Motor neuron (in vitro differentiated cells): ENCODE results near the gene CLVS2. TPM values are rescaled to one million over a fixed set of nuclear protein-coding genes. Genes with fewer than 3 reads are reported as not detected.

ENCODE experiments used
- ATAC-seq, 8 experiments: fragments of 200-7000 bp; cut with Tn5 transposase; replicated peaks in 6 of 8; 2 replicates each; pipeline ENCODE4 v1.8.0; 2021; ENCODE audit warnings: mild to moderate bottlenecking in 8 of 8, moderate library complexity in 8 of 8
- H3K27ac ChIP-seq, 2 donors: fragments of 250-450 bp; sonication (Bioruptor Pico); 2 replicates each; pipeline ENCODE4 v1.9.0; 2021; ENCODE audit warnings: antibody characterized with exemption in 2 of 2, mild to moderate bottlenecking in 2 of 2, moderate library complexity in 1 of 2
- H3K4me1 ChIP-seq, 2 donors: fragments of 250-450 bp; sonication (Bioruptor Pico); replicated peaks in 1 of 2; 2 replicates each; pipeline ENCODE4 v1.6.1; 2021; ENCODE audit warnings: antibody characterized with exemption in 2 of 2, mild to moderate bottlenecking in 2 of 2, moderate library complexity in 1 of 2
- H3K4me3 ChIP-seq, 5 donors: fragments of 250-450 bp; sonication (Bioruptor Pico); 2 replicates each; pipeline ENCODE4 v1.9.0; 2021; ENCODE audit warnings: antibody characterized with exemption in 5 of 5, mild to moderate bottlenecking in 5 of 5, moderate library complexity in 4 of 5
- WGBS, 10 experiments: fragments of 450-650 bp; shearing (Covaris generic); methylation state at CpG; one replicate each; pipeline ENCODE4 v1.0.0; 2022; 5-methylcytosine and 5-hydroxymethylcytosine counted together
- in situ Hi-C, 9 experiments: fragments of 400-800 bp; cut with MboI; loops; one replicate each; pipeline ENCODE4 v1.15.0; 2021; ENCODE audit warnings: low sequenced_read_pairs in 9 of 9, low pct_unique_long_range_greater_than_20kb in 2 of 9; ENCODE audit not compliant: unreplicated experiment in 9 of 9
- total RNA-seq, 8 experiments: library from RNA; unstranded; fragments of 300-600 nt; gene quantifications; 2 replicates each; pipeline versions ENCODE4 v1.2.3 to v1.2.4, GENCODE V29; 2022

Gene CLVS2
- total RNA-seq, 8 experiments from 2014 or later = 0.07 to 11.7 (median 10.0) TPM; not detected in 1

GRCh38 chr6:122998403-122998975 is 2.5 kb downstream of the CLVS2 start:
- no peak for ATAC-seq
- WGBS, 10 experiments = 14 to 92% (median 69%) methylated on average over 1 to 5 of the region's 5 CpGs; no CpG with 5 or more reads in 1 of the 10 experiments
- Histone ChIP-seq H3K4me3 (peak overlapping the region in 4 of 5 donors; percentile 10 to 66 (median 18)), H3K4me1 (peaks cover 0 to 30% of the 10 kb centered on the region in 2 donors), H3K27ac (no peak overlapping the region)
- in situ Hi-C loops = no loop called here

DNA sequence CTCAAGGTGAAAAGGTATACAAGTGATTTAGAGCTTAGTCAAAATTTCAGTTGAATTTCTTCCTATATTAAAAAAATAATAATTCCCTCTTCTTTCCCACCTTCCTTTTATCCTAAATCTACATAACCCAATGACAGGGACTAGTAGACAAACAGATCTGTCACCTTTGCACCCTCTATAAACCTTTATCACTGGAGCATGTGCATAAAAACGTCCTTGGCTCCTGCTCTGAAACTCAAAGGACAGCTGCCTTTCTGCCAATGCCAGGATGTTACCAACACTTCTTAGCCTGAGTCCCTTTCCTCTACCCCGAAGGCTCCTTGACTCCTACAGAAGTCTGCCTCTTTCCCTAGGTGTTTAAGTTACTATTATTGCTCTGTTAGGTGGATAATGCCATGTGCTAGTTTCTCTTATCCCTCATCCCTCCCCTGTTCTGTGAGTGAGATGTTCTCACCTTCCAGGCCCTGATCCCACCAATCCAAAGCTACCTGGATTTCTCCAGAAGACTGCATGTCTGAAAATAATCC is 4.3 kb downstream of the CLVS2 start:
- H3K4me1 ChIP-seq = peaks cover 0 to 29% of the 10 kb centered on the region in 2 donors
- in situ Hi-C loops = no loop called here
- no peak for ATAC-seq
- H3K4me3 ChIP-seq = no peak overlapping the region
- WGBS, 10 experiments = 0 to 86% (median 38%) methylated on average over 1 to 2 of the region's 2 CpGs; no CpG with 5 or more reads in 3 of the 10 experiments
- no peak overlapping the region for H3K27ac ChIP-seq

GRCh38 chr6:123001540-123001939 is 5.5 kb downstream of the CLVS2 start:
- in situ Hi-C loops = no loop called here
- Histone ChIP-seq H3K4me3 (no peak overlapping the region), H3K4me1 (peaks cover 0 to 33% of the 10 kb centered on the region in 2 donors), H3K27ac (no peak overlapping the region)
- ATAC-seq = no peak
- 22 to 100% (median 94%) methylated on average over 2 to 3 of the region's 3 CpGs; no CpG with 5 or more reads in 1 of the 10 experiments for WGBS, 10 experiments

DNA sequence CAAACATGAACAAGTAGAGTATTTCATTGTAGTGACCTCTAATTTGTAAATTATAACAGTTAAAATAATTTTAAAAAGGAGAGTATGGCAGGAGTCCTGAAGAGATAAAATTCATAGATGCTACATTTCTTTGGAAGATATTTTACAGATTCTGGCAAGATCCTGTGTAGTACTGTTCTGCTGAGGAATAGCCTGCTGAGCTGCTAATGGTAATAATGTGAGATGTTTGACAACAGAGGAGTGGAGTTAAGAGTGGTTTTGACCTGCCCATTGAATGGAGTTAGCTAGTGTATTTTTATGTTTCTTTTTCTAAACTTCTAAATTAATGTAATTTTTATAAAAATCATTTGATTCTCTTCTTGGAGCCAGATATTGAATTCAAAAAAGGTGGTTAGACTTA is 11.8 kb downstream of the CLVS2 start:
- no peak overlapping the region for H3K4me3 ChIP-seq
- no peak overlapping the region for H3K27ac ChIP-seq
- peak in 2 of 8 experiments; percentile 31 to 33 for ATAC-seq
- in situ Hi-C loops = no loop called here
- peaks cover 6 to 37% of the 10 kb centered on the region in 2 donors for H3K4me1 ChIP-seq

- in situ Hi-C loops = no loop called here
- no peak overlapping the region for H3K4me3 ChIP-seq
- no peak overlapping the region for H3K27ac ChIP-seq
- peak in 4 of 8 experiments; percentile 50 to 79 (median 66) for ATAC-seq
- 0 to 100% (median 74%) methylated on average over 1 to 2 of the region's 2 CpGs; no CpG with 5 or more reads in 2 of the 10 experiments for WGBS, 10 experiments
- H3K4me1 ChIP-seq = peaks cover 6 to 34% of the 10 kb centered on the region in 2 donors
Measured at GRCh38 chr6:123009059-123009458, 13.0 kb downstream of the CLVS2 start.

- Histone ChIP-seq H3K4me1 (peaks cover 10 to 14% of the 10 kb centered on the region in 2 donors), H3K4me3 (no peak overlapping the region), H3K27ac (no peak overlapping the region)
- in situ Hi-C loops = no loop called here
- ATAC-seq = no peak
Measured at GRCh38 chr6:123014835-123015234, 18.8 kb downstream of the CLVS2 start.

GRCh38 chr6:123016431-123017103 is 20.5 kb downstream of the CLVS2 start:
- 13 to 69% (median 41%) methylated on average over 1 to 4 of the region's 4 CpGs; no CpG with 5 or more reads in 3 of the 10 experiments for WGBS, 10 experiments
- in situ Hi-C loops = no loop called here
- Histone ChIP-seq H3K4me1 (peaks cover 10 to 14% of the 10 kb centered on the region in 2 donors), H3K4me3 (no peak overlapping the region), H3K27ac (no peak overlapping the region)
- peak in 7 of 8 experiments; percentile 54 to 76 (median 70) for ATAC-seq

DNA sequence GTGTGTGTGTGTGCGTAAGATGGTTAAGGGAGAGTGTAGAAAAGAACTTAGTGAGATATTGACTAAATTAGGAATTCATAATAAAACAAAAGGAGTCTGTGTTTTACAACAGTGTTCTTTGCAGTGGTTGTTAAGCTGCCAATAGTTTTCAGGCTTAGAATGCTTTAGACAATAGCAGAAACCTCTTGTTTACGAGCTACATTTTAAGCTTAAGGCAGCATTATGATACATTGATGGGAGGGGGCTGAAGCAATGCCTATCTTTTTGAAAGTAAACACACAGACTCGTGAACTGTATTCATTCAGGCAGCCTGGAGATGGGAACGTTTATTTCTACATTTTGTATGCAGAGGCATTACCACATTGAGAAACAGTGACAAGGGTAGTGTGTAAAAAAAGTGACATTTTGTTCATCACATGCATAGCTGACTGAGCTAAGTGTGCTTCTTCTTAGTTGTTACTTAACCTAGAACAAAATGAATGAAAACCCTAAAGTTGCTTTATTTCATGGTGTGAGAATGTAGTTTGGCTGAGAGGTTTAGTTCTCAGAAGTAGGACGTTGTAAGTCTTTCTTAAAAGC is 21.2 kb downstream of the CLVS2 start:
- ATAC-seq = peak in 4 of 8 experiments; percentile 11 to 16 (median 14)
- 0 to 72% (median 43%) methylated on average over 3 to 5 of the region's 5 CpGs; no CpG with 5 or more reads in 1 of the 10 experiments for WGBS, 10 experiments
- in situ Hi-C loops = no loop called here
- Histone ChIP-seq H3K4me3 (no peak overlapping the region), H3K4me1 (peaks cover 10 to 14% of the 10 kb centered on the region in 2 donors), H3K27ac (no peak overlapping the region)

DNA sequence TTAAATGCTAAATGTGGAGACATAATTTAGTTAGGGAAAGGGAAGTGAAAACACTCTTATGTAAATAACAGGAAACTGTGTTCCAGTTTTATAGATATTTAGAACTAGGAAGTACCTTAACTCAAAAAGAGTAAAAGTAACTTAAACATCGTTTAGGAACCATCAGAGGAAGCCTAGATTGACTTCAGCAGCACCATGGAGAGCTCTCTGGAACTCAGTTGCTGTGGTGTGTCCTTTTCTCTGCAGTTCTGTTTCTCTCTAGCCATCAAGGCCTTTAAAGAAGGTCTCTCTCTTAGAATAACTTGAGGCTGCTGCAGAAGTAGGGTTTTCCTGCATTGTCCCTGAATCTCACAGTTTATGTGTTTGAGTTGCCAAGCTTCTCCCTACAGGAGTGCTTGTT is 26.9 kb downstream of the CLVS2 start:
- in situ Hi-C loops = no loop called here
- H3K4me3 ChIP-seq = no peak overlapping the region
- H3K27ac ChIP-seq = no peak overlapping the region
- no peaks in the 10 kb centered on the region for H3K4me1 ChIP-seq
- no peak for ATAC-seq
- 0 to 17% (median 0%) methylated on average over 1 of the region's 1 CpG; no CpG with 5 or more reads in 3 of the 10 experiments for WGBS, 10 experiments

- 0 to 91% (median 64%) methylated on average over 1 to 5 of the region's 5 CpGs for WGBS, 10 experiments
- no peak overlapping the region for H3K27ac ChIP-seq
- no peak overlapping the region for H3K4me3 ChIP-seq
- no peaks in the 10 kb centered on the region for H3K4me1 ChIP-seq
- no peak for ATAC-seq
- in situ Hi-C loops = no loop called here
Measured at GRCh38 chr6:123024976-123025375, 28.9 kb downstream of the CLVS2 start.

DNA sequence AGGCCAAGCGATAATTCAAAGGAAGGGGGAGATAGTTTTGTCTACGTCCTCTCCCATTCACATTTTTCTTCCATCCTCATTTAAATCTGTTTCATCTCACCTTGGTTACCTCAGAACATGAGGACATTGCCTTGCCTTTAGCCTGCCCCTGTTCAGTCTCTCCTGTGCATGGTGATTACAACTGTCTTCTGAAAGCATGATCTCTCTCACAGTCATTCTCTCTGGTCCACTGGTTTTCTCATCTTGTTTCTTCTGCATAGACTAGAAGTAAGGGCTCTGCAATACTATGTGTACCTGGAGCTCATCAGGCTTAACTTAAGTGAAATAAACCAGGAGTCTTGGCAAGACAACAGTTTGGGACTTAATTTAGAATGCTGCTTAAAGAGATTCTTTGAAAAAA is 31.4 kb downstream of the CLVS2 start:
- WGBS, 10 experiments = 0 to 100% (median 48%) methylated on average over 1 to 2 of the region's 2 CpGs; no CpG with 5 or more reads in 2 of the 10 experiments
- Histone ChIP-seq H3K4me3 (no peak overlapping the region), H3K27ac (no peak overlapping the region), H3K4me1 (no peaks in the 10 kb centered on the region)
- no peak for ATAC-seq
- in situ Hi-C loops = no loop called here

DNA sequence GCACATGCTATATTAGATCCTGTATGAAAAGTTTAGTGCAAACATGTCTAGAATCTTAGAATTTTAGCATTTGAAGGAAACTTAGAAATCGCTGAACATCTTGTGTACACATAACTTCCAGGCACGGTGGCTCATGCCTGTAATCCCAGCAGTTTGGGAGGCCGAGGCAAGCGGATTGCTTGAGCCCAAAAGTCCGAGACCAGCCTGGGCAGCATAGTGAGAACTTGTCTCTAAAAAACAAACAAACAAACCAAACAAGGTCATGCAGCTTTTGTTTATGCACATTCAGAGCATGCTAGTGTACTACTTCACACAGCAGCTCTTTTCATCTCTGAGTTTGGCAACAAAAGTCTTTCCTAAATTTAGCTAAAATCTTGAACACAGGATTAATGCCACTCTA is 32.2 kb downstream of the CLVS2 start:
- in situ Hi-C loops = no loop called here
- H3K4me3 ChIP-seq = no peak overlapping the region
- ATAC-seq = no peak
- H3K4me1 ChIP-seq = no peaks in the 10 kb centered on the region
- H3K27ac ChIP-seq = no peak overlapping the region
- 0 to 97% (median 53%) methylated on average over 1 to 5 of the region's 5 CpGs; no CpG with 5 or more reads in 2 of the 10 experiments for WGBS, 10 experiments

DNA sequence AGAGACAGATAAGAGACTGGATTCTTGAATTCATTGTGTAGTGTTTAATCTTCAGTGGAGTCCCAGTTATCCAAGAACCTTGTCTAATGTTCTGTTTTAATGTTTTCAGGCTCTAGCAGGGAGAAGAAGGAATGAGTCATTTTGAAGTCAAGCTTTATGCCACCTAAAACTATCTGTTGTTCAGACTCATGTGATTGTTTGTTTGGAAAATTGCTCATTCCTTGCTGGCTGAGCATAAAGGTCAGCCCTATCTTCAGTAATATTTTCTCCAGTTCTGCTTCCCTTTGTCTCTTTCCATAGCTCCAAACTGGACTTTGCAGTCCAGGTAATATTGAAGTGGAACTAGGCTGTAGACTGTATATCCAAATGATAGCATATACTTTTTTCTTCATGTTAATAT is 34.2 kb downstream of the CLVS2 start:
- in situ Hi-C loops = no loop called here
- ATAC-seq = peak in 6 of 8 experiments; percentile 29 to 55 (median 33)
- no peak overlapping the region for H3K4me3 ChIP-seq
- H3K4me1 ChIP-seq = no peaks in the 10 kb centered on the region
- no peak overlapping the region for H3K27ac ChIP-seq
